HG03108 (cell line): ENCODE results near the gene OR2A5.
"Not testable (repeated sequence)": the region's sequence is repeated elsewhere in the genome, so short reads cannot be mapped to it uniquely, and the experiment has no call there.

Experiments
- ATAC-seq: cut with Tn5 transposase; IDR thresholded peaks from one replicate; pipeline ENCODE4 v1.9.1; 2021; ENCODE audit warnings: moderate library complexity; ENCODE audit not compliant: unreplicated experiment

OR2A5 gene

GRCh38 chr7:144032985-144033709 lies 15.6 kb upstream of the OR2A5 start:
- ATAC-seq: no peak

- no peak for ATAC-seq
Measured at GRCh38 chr7:144035385-144035784, 13.4 kb upstream of the OR2A5 start.

GRCh38 chr7:144036302-144036885 lies 12.4 kb upstream of the OR2A5 start:
- ATAC-seq: no peak

- no peak for ATAC-seq
Measured at GRCh38 chr7:144037414-144038035, 11.2 kb upstream of the OR2A5 start.

GRCh38 chr7:144038887-144039286 lies 9.9 kb upstream of the OR2A5 start:
- ATAC-seq: no peak

- ATAC-seq: no peak
Measured at GRCh38 chr7:144049491-144049890, 743 bp downstream of the OR2A5 start.

- ATAC-seq: no peak
Measured at GRCh38 chr7:144050093-144050492, 1.3 kb downstream of the OR2A5 start.

GRCh38 chr7:144050884-144051283 lies 2.1 kb downstream of the OR2A5 start:
- ATAC-seq: not testable (repeated sequence)

- ATAC-seq: no peak
Measured at GRCh38 chr7:144057954-144058353, 9.2 kb downstream of the OR2A5 start.

GRCh38 chr7:144063710-144064109 lies 15.0 kb downstream of the OR2A5 start:
- ATAC-seq: no peak

- no peak for ATAC-seq
Measured at GRCh38 chr7:144069511-144069910, 20.8 kb downstream of the OR2A5 start, which contains the start of gene OR2A25. TSS of gene OR2A25 (plus strand) at chr7:144069811. CDS start at chr7:144074220, 4,409 bp downstream.

GRCh38 chr7:144069953-144070352 lies 21.2 kb downstream of the OR2A5 start:
- ATAC-seq: no peak

GRCh38 chr7:144074374-144074773 lies 25.6 kb downstream of the OR2A5 start:
- no peak for ATAC-seq

GRCh38 chr7:144085978-144086377 lies 37.2 kb downstream of the OR2A5 start, which contains the start of gene OR2A12:
TSS of gene OR2A12 (plus strand) at chr7:144086278. CDS start at chr7:144095108, 8,830 bp downstream.
- no peak for ATAC-seq

- ATAC-seq: no peak
Measured at GRCh38 chr7:144086730-144087129, 38.0 kb downstream of the OR2A5 start.

- no peak for ATAC-seq
Measured at GRCh38 chr7:144087230-144087629, 38.5 kb downstream of the OR2A5 start.

GRCh38 chr7:144090667-144091066 lies 41.9 kb downstream of the OR2A5 start:
- no peak for ATAC-seq

- ATAC-seq: no peak
Measured at GRCh38 chr7:144098776-144099175, 50.0 kb downstream of the OR2A5 start.

- ATAC-seq: no peak
Measured at GRCh38 chr7:144100607-144101006, 51.9 kb downstream of the OR2A5 start.

- ATAC-seq: no peak
Measured at GRCh38 chr7:144102041-144102440, 53.3 kb downstream of the OR2A5 start.

- no peak for ATAC-seq
Measured at GRCh38 chr7:144105211-144105610, 56.5 kb downstream of the OR2A5 start.
